Transverse colon (tissue), 3 donors: ENCODE data around the gene ACTL6B.

ENCODE experiments used
- CTCF ChIP-seq, 5 experiments: fragments of 200-600 bp in 3 of 5; fragments of 450-650 bp in 2 of 5; sonication (generic) in 3 of 5; IDR thresholded peaks; 1 replicate in 2 of 5; 2 replicates in 3 of 5; pipeline ENCODE4 v1.5.1; 2016 to 2017; ENCODE audit warnings: antibody characterized with exemption in 5 of 5, inconsistent platforms in 3 of 5, mild to moderate bottlenecking in 2 of 5, moderate library complexity in 1 of 5
- POLR2A ChIP-seq: fragments of 450-650 bp; IDR thresholded peaks from one replicate; pipeline ENCODE4 v1.6.1; 2016; ENCODE audit warnings: antibody characterized with exemption, mild to moderate bottlenecking, moderate library complexity

GRCh38 chr7:100632951-100633717 is 23.1 kb downstream of the ACTL6B start:
- TF ChIP-seq CTCF (IDR thresholded peaks at IDR 0.05) = peak in 4 of 5 experiments; percentile 31 to 44 (median 38)
- TF ChIP-seq POLR2A = no peak
